GM19238 (cell line): ENCODE data around the gene BBS4.
"Not testable (repeated sequence)": the region's sequence is repeated elsewhere in the genome, so short reads cannot be mapped to it uniquely, and the experiment has no call there.

ENCODE experiments used
- DNase-seq: peaks from one replicate; pipeline ENCODE4 v3.0.0; 2011; ENCODE audit warnings: low spot score; ENCODE audit not compliant: insufficient read length

Gene BBS4, protein sequence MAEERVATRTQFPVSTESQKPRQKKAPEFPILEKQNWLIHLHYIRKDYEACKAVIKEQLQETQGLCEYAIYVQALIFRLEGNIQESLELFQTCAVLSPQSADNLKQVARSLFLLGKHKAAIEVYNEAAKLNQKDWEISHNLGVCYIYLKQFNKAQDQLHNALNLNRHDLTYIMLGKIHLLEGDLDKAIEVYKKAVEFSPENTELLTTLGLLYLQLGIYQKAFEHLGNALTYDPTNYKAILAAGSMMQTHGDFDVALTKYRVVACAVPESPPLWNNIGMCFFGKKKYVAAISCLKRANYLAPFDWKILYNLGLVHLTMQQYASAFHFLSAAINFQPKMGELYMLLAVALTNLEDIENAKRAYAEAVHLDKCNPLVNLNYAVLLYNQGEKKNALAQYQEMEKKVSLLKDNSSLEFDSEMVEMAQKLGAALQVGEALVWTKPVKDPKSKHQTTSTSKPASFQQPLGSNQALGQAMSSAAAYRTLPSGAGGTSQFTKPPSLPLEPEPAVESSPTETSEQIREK

DNA sequence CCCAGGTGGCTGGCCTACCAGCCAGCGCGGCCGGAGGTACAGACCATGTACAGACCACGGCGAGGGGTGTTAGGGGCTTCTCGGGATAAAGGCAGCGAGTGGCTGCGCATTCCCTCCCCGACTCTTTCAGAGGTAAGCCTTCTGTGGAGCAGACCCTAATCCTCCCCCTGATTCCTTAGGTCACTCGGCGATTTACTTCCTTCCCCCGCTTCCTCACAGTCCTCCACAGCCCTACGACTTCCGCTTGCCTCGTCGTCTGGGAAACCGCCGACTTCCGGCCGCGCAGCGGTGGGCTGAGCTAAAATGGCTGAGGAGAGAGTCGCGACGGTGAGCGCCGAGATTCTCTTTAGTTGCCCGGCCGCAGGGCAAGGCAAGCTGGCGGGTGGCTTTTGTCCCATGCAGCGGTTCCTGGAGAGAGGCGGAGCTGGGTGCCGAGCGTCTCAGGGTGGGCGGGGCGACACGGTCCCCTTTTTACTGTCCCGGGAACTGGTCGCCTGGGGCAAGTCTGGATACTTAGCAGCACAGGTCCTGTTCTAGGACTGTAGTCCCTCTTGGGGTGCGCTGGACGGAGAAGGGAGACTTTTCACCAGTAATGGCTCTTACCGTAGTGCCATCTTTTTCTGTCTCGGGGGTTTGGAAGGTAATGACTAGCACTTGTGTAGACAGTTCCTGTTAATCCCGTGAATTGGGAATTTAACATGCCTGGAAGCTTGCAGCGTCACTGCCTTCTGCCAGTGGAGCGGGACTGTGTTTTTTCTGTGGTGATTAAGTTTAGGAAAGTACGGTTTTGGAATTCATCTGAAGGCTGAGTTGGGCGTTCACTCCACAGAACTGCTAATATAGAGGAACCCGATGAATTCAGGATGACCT lies at the start of gene BBS4, which contains the start of gene HIGD2B:
BBS4 (plus strand) TSS at position 283 of the 870 bp plus-strand sequence; CDS start at position 304, 21 bp downstream.
HIGD2B (minus strand) TSS at position 258 of the 870 bp plus-strand sequence. CDS start 9,808 bp downstream, outside the sequence.
- peak; percentile 73 for DNase-seq

DNA sequence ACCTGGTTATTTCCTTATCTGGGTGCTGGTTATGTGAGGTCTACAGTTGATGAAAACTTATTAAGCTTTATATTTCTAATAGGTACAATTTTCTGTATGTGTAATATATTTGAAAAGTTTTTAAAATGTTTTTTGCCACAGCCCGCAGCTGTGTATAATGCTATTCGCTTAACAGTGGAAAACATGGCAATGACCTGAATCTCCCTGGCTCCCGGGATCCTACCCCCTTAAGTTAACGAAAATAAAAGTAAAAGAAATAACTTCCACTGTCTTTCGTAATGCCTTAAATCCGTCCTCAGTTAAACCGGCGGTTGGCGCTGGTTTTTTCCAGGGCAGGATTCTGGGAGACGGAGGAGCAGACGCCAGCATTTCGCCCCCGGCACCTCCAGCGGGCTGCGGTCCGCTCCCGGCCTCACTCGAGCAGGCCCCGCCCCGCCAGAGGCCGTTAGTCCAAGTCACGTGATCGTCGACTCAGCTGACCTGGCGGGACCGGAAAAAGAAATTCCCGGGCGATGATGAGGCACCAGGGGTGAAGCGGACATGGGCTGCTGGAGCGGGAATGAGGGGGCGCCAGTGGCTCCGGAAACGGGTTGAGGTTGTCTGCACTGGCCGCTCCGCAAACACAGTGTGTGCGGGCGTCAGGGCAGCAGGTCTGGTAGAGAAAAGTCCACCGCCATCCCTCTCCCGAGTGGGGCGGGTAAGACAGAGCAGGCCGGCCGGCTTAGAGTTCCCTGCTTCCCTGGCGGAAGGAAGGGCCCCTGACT lies 49.3 kb upstream of the BBS4 start:
- not testable (repeated sequence) for DNase-seq

DNA sequence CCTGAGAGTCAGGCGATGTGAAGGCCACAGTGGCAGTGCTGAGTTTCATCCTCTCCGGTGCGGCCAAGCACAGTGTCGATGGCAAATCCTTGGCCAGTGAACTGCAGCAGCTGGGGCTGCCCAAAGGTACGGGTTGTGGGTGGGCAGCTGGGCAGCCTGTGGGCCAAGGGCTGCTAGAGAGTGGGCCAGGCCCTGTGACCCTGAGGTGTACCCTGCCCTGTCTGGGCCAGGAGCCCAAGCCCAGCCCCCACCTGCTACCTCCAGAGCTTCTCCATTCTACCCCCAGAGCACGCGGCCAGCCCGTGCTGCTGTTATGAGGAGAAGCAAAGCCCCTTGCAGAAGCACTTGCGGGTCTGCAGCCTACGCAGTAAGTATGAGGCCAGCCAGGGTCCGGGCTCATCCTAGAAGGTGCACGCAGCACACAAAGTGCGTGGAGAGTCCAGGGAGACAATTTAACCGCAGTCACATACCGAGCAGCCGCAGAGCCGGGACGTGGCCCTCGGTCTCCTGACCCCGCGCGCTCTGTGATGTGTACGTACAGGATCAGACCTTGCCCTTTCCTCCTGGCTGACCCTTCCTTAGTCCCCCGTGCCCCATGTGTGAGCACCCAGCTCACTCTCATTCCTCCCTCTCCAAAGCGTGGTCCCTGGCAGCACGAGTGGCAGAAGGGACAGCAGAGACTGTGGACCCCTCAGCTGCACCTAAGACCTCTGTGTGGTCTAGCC lies 46.1 kb upstream of the BBS4 start:
- DNase-seq, result not testable (repeated sequence)

DNA sequence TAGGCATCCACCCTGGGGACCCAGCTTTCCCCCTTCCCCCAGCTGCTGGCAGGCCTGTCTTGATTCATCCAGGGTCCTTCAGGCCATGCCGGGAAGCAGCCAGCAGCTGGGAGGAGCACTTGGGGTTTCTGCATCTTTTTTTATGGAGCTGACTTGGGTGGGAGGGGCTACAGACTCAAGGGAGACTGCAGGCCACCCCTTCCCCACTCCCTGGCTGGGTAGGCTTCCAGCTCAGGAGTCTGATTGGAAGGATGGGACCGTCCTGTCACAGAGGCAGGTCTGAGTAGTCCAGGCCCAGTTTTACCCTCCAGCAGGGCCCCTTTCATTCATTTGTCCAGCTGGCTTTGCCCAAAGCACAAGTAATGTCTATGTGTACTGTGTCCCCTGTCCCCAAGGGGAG lies 43.7 kb upstream of the BBS4 start:
- not testable (repeated sequence) for DNase-seq

DNA sequence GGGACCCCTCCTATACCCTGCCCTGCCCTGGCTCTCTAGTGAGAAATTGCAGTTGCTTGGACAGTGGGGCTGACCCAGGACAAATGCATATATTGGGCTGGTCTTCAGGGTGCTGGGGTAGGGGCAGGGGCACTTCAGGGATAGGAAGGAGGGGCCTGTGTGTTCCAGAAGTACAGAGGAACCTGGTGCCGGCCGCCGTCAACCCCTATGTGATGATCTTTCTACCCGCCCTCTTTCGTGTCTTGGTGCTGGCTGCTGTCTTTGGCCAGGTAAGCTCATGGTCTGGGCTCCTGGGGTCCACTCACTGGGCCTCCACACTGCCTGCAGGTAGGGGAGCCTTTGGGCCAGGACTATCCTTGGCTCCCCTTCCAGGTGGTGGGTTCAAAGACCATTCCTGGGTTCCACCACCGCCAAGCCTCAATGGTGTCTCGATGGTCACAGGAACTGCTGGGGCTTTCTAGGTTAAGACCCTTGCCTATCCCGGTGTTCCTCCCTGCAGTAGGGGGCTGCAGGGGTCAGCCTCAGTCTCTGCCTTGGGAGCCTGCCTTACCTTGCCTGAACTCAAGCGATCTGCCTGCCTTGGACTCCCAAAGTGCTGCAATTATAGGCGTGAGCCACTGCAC lies 37.3 kb upstream of the BBS4 start:
- not testable (repeated sequence) for DNase-seq

DNA sequence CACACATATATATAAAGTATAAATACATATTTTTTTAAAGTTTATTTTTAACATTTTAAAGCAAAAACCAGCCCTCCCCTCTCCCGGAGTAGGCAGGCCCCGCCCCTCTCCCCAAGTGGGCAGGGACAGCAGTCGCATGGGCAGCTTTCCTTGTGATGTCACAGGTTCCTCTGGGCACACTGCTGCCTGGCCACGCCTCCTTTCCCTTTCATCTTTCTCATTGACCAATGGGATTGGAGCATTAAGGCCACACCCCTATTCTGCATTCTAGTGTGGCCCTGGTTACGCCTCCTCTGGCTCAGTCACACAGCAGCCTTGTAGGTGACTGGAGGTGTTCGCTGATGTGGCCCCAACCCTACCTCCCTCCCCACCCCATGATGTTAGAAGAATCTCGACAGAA lies 31.6 kb upstream of the BBS4 start, which contains the start of gene GOLGA6B:
GOLGA6B (plus strand) TSS at position 301 of the 400 bp plus-strand sequence; CDS start at position 342, 41 bp downstream.
- DNase-seq, result not testable (repeated sequence)

DNA sequence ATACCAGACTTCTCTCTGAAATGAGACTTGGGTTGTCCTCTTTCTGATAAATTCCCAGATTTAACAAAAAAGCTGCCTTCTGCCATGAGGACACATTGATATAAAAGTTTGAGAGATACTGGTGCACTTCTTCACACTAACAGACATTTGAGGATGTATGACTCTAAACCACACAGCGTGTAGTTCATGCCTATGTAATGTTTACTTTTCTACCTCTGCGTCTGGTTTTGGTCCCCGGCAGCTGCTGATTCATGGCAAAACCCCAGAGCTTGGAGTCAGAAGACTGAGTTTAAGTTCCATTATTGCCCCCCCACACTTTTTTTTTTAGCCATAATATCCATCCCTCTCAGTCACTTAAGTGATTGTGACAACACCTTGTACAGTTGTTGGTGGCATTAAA lies 30.0 kb upstream of the BBS4 start:
- not testable (repeated sequence) for DNase-seq

DNA sequence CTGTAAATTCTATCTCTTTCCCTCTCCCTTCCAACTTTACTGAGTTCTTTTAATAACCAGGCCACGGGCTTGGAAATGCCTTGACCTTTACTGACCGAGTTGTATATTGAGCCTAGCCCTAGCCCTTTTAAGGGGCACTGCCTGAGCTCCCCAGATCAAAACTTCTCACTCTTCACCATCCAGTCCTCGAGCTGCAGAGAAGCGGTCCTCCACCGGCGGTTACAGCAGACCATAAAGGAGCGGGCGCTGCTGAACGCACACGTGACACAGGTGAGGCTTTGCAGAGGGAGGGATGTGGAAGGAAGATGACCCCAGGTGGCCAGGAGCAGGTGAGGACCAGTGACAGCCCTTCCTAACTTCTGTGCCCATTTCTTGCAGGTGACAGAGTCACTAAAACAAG lies 24.9 kb upstream of the BBS4 start:
- DNase-seq, result not testable (repeated sequence)

DNA sequence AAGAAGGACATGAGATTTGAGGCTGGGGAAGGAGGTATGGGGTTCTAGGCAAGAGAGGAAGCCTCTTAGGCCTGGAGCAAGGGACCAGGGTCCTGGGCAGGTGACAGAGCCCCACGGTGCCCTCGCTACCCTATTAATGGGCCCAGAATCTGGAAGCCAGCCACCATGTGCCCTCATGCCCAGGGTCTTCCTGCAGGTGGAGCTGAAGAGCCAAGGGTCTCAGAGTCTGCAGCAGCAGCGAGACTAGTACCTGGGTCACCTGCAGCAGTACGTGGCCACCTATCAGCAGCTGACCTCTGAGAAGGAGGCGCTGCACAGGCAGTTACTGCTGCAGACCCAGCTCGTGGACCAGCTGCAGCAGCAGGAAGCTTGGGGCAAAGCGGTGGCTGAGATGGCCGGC lies 22.1 kb upstream of the BBS4 start:
- DNase-seq, result not testable (repeated sequence)

DNA sequence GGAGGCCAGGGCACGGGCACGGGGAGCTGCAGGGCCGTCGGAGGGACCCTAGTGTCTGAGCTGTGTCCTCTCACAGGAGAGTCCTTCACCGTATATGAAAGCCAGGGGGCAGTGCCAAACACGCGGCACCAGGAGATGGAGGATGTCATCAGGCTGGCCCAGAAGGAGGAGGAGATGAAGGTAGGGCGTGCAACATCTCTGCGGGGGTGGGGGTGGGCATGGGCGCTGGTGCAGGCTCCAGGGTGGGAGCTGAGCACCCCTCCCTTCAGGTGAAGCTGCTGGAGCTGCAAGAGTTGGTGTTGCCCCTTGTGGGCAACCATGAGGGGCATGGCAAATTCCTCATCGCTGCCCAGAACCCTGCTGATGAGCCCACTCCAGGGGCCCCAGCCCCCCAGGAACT lies 20.3 kb upstream of the BBS4 start:
- DNase-seq, result not testable (repeated sequence)

DNA sequence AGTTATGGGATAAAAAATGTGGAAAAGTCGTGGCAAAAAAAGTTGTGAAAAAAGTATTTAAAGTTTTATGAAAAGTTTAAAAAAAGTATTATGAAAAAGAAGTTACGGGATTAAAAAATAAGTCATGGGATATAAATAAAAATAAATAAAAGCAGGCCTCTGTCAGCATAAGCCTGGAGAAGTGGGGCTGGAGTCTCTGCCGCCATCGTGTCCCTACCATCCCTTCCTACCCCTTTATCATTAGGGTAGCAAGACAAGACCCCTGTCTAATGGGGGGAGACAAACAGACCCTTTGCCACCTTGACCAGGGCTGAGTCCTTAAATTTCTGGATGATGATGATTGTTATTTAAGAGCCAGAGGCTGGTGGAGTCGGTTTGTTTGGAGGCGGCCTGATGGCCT lies 16.2 kb upstream of the BBS4 start:
- not testable (repeated sequence) for DNase-seq

DNA sequence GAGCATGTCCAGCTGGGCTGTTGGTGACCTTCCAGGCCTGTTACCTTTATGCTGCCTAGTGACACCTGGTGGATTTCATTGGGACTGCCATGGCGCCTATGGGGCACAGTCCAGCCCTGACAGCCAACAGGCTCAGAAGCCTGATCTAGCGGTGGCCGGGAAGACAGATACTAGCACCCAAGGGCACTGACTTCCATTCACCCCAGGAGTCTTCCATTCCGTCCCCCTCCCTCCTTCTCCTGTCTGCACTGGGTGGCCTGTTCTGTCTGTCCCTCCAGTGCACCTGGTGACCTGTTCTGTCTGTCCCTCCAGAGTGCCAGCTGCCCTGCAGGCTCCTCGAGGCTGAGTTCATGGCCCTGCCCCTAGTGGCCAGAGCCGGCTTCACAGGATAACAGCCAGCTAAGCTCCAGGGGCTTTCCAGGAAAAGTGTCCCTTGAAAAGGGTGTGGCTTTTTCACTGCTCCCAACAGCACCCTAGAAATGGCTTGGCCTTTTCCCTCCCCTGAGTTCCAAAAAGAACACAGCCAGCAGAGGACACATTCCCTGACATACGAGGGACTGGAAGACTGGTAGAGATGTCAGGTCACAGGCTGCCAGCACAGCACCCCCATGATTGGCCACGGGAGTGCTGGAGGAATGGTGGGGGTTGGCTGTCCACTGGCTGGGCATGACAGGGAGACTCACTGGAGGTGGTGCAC lies 15.2 kb upstream of the BBS4 start:
- DNase-seq, result peak; percentile 46

DNA sequence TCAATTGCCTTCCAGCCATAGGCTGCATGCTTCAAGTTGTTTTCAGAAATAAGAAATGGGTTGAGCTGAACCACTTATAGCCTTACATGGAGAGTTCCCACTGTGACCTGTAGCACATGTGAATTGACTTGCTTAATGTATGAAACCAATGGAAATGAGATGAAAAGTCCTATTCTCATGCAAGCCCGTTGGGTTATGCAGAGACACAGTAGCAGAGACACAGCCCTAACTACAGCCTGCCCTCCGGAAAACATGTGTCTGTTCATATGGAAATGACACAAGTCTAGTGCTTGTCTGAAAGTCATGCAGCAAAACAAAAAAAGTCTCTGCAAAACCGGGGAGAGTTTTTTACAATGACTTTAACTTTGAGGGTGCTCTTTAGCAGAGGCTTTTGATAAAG lies 14.5 kb upstream of the BBS4 start:
- no peak for DNase-seq

DNA sequence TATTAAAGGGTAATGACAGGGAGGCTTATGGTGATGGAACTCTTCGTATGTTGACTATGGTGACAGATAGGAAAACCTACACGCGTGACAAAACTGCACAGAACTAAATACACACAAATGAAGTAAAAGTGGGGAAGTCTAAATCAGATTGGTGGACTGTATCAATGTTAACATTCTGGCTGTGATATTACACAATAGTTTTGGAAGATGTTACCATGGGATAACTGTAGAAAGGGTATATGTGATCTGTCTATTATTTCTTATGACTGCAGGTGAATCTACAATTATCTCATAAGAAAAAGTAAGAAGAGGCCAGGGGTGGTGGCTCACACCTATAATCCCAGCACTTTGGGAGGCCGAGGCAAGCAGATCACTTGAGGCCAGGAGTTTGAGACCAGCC lies 9.2 kb upstream of the BBS4 start:
- DNase-seq, result no peak

DNA sequence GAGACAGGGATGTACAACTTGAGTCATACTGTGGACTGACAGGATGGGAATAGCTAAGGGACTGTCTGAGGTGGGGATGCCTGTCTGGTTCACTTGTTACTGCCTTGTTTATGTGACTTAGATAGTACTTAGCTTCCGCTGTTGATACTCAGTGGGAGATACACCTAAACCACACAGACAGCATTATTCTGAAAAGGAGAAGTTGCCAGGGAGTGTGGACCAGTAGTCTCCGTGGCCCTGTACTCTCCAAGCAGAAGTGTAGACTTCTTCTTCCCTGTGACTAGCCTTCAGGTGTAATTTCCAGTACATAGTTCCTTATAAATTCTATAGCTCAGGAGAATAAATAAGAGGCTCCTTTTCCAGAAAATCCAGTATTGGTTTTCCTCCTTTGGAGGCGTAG lies 5.1 kb upstream of the BBS4 start:
- no peak for DNase-seq

DNA sequence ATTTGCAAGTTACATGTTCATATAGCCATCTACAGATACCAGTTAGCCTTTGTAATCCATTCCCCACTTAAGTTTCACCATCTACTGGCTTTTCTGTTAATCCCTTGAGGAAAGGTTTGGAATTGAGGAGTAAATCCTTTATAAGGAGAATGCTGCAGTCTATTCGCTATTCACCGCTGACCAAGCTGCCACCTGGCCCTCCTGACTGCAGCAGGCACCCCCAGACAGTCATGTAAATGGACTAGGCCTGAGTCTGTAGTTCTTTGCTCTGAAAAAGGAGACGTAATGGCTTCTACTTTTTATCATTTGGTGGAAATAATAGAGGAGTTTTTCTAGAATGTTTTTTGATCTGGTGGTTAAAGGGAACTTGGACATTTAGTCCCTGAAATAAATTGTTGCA lies 3.2 kb upstream of the BBS4 start:
- no peak for DNase-seq

DNA sequence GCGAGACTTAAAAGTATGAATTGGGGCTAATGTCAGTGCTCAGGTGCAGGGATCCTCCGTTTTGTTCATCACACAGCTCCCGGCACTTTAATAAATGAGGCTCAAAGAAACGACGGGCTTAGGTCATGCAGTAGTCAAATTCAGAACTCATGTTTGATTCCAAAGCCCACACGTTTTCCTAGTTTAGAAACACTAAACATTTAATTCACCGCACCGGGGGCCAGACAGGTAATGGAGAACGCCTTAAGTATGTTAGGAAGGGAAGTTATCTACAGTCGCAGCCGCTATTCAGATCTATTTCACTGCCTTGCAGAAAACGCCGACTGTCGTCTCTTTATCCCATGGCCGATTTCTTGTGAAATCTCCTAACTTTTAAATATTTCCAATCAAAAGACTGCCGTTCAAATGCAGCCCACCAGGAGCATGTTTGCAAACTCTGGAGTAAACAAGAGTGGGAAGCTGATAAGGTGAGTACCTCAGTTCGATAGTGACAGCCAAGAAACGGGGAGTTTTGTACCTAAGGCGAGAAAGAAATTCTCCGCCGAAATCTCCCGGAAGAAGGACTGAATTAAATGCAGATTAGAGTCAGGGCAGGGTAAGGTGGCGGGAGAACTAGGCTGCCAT lies 594 bp upstream of the BBS4 start:
- DNase-seq, result no peak

DNA sequence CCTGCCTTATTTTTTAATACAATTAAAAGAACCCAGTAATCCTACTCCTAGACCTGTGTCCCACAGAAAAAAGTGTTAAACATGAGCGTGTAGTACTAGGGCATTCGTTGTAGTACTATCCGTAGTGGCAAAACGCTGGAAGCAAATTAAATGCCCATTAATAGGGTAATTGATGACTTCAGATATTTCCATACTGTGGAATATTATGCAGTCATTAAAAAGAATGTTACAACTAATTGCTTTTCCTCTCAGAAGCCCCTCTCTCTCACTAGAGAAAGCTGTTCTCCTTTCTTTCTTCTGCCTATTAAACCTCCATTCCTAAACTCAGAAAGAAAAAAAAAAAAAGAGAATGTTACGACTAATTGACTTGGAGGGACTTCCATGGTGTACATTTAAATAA lies 2.7 kb downstream of the BBS4 start:
- DNase-seq, result no peak

DNA sequence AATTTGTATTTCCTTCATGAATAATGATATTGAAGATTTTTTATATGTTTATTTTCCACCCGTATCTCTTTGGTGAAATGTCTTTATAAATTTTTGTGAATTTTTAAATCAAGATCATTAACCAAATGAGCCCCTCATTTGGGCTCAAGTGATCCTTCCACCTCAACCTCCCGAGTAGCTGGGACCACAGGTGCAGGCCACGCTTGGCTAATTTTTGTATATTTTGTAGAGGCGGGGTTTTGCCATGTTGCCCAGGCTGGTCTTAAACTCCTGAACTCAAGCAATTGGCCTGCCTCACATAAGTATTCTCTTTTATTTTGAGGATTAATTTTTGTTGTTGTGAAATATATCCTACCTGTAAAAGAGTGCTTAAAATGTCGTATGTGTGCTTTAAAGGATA lies 4.9 kb downstream of the BBS4 start:
- no peak for DNase-seq
